Liver (tissue), 9 donors: Measurements from ENCODE around the gene YPEL3. TPM values are rescaled to one million over a fixed set of nuclear protein-coding genes. Genes with fewer than 3 reads are reported as not detected.

Source experiments
- DNase-seq: peaks from one replicate; pipeline ENCODE4 v3.0.0-alpha.2; 2017; ENCODE audit warnings: low spot score
- H3K27ac ChIP-seq, 2 donors: one replicate each; pipeline ENCODE4 v1.7.0; 2013; ENCODE audit warnings: inconsistent platforms in 2 of 2, low read length in 2 of 2, control low read depth in 1 of 2, low read depth in 1 of 2, mild to moderate bottlenecking in 1 of 2
- H3K27me3 ChIP-seq, 4 donors: one replicate each; pipeline versions ENCODE4 v1.6.1 to v1.7.0; 2013; ENCODE audit warnings: low read length in 3 of 4, inconsistent platforms in 1 of 4, mild to moderate bottlenecking in 1 of 4, moderate library complexity in 1 of 4; ENCODE audit not compliant: control insufficient read depth in 4 of 4, insufficient read depth in 4 of 4
- H3K36me3 ChIP-seq, 4 donors: one replicate each; pipeline versions ENCODE4 v1.6.1 to v1.7.0; 2013; ENCODE audit warnings: low read length in 3 of 4, mild to moderate bottlenecking in 3 of 4, low read depth in 1 of 4, moderate library complexity in 1 of 4; ENCODE audit not compliant: control insufficient read depth in 4 of 4, insufficient read depth in 3 of 4
- H3K4me1 ChIP-seq, 4 donors: one replicate each; pipeline versions ENCODE4 v1.6.1 to v1.7.0; 2013; ENCODE audit warnings: low read length in 3 of 4, mild to moderate bottlenecking in 3 of 4, moderate library complexity in 1 of 4; ENCODE audit not compliant: control insufficient read depth in 4 of 4, insufficient read depth in 4 of 4
- H3K4me3 ChIP-seq, 3 donors: one replicate each; pipeline versions ENCODE4 v1.6.1 to v1.7.0; 2013; ENCODE audit warnings: low read length in 3 of 3, control low read depth in 1 of 3, low read depth in 1 of 3, mild to moderate bottlenecking in 1 of 3
- H3K9ac ChIP-seq, 2 donors: one replicate each; pipeline ENCODE4 v1.7.0; 2013; ENCODE audit warnings: low read length in 2 of 2, mild to moderate bottlenecking in 2 of 2, moderate library complexity in 2 of 2, control low read depth in 1 of 2, low read depth in 1 of 2
- H3K9me3 ChIP-seq, 4 donors: one replicate each; pipeline versions ENCODE4 v1.6.1 to v1.7.0; 2013; ENCODE audit warnings: low read length in 3 of 4; ENCODE audit not compliant: control insufficient read depth in 4 of 4
- FOXA1 ChIP-seq: IDR thresholded peaks from 2 replicates; pipeline ENCODE4 v1.6.1; 2016; ENCODE audit warnings: antibody characterized with exemption
- FOXA2 ChIP-seq: IDR thresholded peaks from 2 replicates; pipeline ENCODE4 v1.6.1; 2016; ENCODE audit warnings: antibody characterized with exemption
- GABPA ChIP-seq, 2 donors: IDR thresholded peaks in 1 of 2; conservative IDR thresholded peaks in 1 of 2; 2 replicates each; pipeline ENCODE4 v1.6.1; 2016; ENCODE audit warnings: antibody characterized with exemption in 2 of 2, mild to moderate bottlenecking in 1 of 2, moderate library complexity in 1 of 2
- HNF4A ChIP-seq, 2 donors: conservative IDR thresholded peaks; 2 replicates each; pipeline ENCODE4 v1.6.1; 2016; ENCODE audit warnings: antibody characterized with exemption in 2 of 2, mild to moderate bottlenecking in 2 of 2
- HNF4G ChIP-seq: IDR thresholded peaks from 2 replicates; pipeline ENCODE4 v1.6.1; 2016; ENCODE audit warnings: antibody characterized with exemption
- NR2F2 ChIP-seq: IDR thresholded peaks from 2 replicates; pipeline ENCODE4 v1.6.1; 2016; ENCODE audit warnings: antibody characterized with exemption
- RAD21 ChIP-seq, 2 donors: IDR thresholded peaks; 2 replicates each; pipeline ENCODE4 v1.6.1; 2016; ENCODE audit warnings: antibody characterized with exemption in 2 of 2, mild to moderate bottlenecking in 2 of 2
- SP1 ChIP-seq: IDR thresholded peaks from 2 replicates; pipeline ENCODE4 v1.6.1; 2018; ENCODE audit warnings: antibody characterized with exemption, mild to moderate bottlenecking
- TAF1 ChIP-seq: conservative IDR thresholded peaks from 2 replicates; pipeline ENCODE4 v1.6.1; 2016; ENCODE audit warnings: antibody characterized with exemption, mild to moderate bottlenecking
- YY1 ChIP-seq: IDR thresholded peaks from 2 replicates; pipeline ENCODE4 v1.6.1; 2016; ENCODE audit warnings: antibody characterized with exemption, mild to moderate bottlenecking
- WGBS: extraction: QIAGEN DNeasy Blood & Tissue Kit; methylation state at CpG from one replicate; pipeline ENCODE4 v1.1.7; 2013; 5-methylcytosine and 5-hydroxymethylcytosine counted together
- polyA plus RNA-seq, 2 donors: library from polyadenylated mRNA; stranded (reverse) in 1 of 2; unstranded in 1 of 2; fragments of 200-250 nt in 1 of 2; fragments of >200 nt in 1 of 2; fragmentation: Nextera tagmentation in 1 of 2; extraction: Ambion mirVana in 1 of 2; gene quantifications; one replicate each; pipeline versions ENCODE4 v1.2.1 to v1.2.3, GENCODE V29; 2013 to 2015
- total RNA-seq, 2 donors: library from RNA; depleted of rRNA; stranded (reverse); fragments of >200 nt; gene quantifications; one replicate each; pipeline ENCODE4 v1.2.3, GENCODE V29; 2014
- TF ChIP-seq, protein P1 (sequence below): fragments of 150-350 bp; IDR thresholded peaks from 2 replicates; pipeline ENCODE4 v1.5.1; 2017; ENCODE audit warnings: improper control_type of control experiment, low read depth, low read length; ENCODE audit not compliant: missing input control
- TF ChIP-seq, protein P2 (sequence below): IDR thresholded peaks from 2 replicates; pipeline ENCODE4 v1.6.1; 2016; ENCODE audit warnings: antibody characterized with exemption, mild to moderate bottlenecking
- TF ChIP-seq, protein P3 (sequence below): IDR thresholded peaks from 2 replicates; pipeline ENCODE4 v1.6.1; 2016; ENCODE audit warnings: antibody characterized with exemption
- donor health status: healthy.
- donor health status: healthy.
- donor health status: healthy.
- donor health status: healthy.
- donor health status: healthy.

YPEL3 gene
- total and polyA plus RNA-seq, 4 donors: 10.5 to 42.7 (median 24.5) TPM

DNA sequence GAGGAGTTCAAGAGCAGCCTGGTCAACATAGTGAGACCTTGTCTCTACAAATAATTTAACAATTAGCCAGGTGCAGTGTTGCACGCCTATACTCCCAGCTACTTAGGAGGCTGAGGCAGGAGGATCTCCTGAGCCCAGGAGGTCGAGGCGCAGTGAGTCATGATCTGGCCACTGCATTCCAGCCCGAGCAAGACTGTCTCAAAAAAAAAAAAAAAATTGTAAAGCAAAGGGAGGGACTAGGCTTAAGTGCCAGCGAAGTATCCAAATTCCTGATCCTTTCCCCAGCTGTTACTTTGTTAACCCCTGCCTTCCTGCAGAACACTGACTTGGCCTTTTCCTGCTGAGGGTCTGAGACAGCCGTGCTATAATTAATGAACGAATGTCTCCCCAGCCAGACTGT lies 14.6 kb upstream of the YPEL3 start:
- H3K4me3 ChIP-seq: no peak overlapping the region
- WGBS: 85% methylated on average over 7 of the region's 7 CpGs
- no peak overlapping the region for H3K9ac ChIP-seq
- H3K27ac ChIP-seq: no peak overlapping the region
- H3K36me3 ChIP-seq: peaks cover 0 to 9% (median 6%) of the 10 kb centered on the region in 4 donors
- H3K27me3 ChIP-seq: no peaks in the 10 kb centered on the region
- no peak for TF ChIP-seq YY1
- H3K9me3 ChIP-seq: no peaks in the 10 kb centered on the region
- no peaks in the 10 kb centered on the region for H3K4me1 ChIP-seq
- DNase-seq: no peak

DNA sequence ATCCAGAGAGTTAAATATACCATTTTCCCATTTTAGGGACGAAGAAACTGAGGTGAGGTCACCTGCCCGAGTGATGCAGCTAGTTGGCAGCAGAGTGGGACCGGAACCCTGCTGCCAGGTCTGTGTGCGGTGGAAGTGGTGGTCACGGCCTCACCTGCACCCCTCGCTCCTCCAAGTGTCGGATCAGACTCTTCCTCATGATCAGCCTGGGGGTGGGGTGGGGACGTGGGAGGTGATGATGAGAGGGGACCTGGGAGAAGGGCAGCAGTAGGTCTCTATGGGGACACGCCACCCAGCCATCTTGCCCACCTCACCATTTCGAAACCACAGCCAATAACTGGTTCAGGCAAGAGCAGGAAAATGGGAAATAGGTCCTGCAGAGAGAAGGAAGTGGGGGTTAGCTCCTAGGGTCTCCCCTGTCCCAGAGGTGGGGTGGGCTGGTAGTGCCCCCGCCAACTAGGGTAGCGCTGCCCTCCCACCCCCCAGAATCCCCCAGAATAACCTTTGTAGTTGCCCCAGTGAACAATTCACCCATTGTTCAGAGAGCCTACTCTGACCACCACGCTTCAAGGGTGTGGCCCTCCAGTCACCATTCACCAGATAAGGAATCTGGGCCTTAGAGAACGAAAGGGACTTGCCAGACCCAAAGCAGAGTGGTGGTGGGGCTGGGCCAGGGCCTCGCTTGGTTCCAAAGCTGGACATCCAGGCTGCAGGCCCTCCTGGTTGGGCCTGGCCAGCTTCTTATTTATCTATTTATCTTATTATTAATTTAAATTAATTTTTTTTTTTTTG lies 12.2 kb upstream of the YPEL3 start:
- TF ChIP-seq HNF4A (conservative IDR thresholded peaks at IDR 0.05) (no peak), GABPA (IDR thresholded peaks at IDR 0.05 in 1 of 2, conservative IDR thresholded peaks at IDR 0.05 in 1 of 2) (no peak), FOXA1 (no peak), HNF4G (no peak), NR2F2 (no peak)
- Histone ChIP-seq H3K4me3 (no peak overlapping the region), H3K27ac (no peak overlapping the region), H3K9me3 (no peaks in the 10 kb centered on the region), H3K4me1 (no peaks in the 10 kb centered on the region), H3K27me3 (no peaks in the 10 kb centered on the region), H3K36me3 (peaks cover 0 to 13% (median 6%) of the 10 kb centered on the region in 4 donors), H3K9ac (no peak overlapping the region)
- 90% methylated on average over 15 of the region's 15 CpGs for WGBS
- no peak for DNase-seq

DNA sequence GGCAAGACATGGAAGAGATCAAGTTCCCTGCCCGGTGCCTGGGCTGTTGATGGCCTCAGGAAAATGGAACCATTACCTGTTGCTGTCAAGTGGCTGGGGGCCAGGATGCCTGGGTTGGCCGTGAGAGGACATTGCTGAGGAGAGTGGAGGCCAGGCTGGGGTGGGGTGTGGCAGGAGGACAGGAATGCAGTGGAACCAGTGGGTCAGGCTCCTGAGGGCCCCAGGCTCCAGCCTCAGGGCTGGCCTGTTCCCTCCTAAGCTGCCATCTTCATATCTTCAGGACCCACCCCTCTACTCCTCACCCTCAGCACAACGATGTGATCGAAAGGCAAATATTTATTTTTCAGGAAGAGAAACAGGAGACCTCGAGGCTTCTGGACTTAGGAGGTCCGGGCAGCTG lies 8.5 kb upstream of the YPEL3 start:
- H3K9me3 ChIP-seq: no peaks in the 10 kb centered on the region
- DNase-seq: no peak
- H3K27ac ChIP-seq: no peak overlapping the region
- peaks cover 0 to 7% (median 2%) of the 10 kb centered on the region in 4 donors for H3K36me3 ChIP-seq
- H3K4me1 ChIP-seq: no peaks in the 10 kb centered on the region
- no peaks in the 10 kb centered on the region for H3K27me3 ChIP-seq
- TF ChIP-seq, protein P1, sequence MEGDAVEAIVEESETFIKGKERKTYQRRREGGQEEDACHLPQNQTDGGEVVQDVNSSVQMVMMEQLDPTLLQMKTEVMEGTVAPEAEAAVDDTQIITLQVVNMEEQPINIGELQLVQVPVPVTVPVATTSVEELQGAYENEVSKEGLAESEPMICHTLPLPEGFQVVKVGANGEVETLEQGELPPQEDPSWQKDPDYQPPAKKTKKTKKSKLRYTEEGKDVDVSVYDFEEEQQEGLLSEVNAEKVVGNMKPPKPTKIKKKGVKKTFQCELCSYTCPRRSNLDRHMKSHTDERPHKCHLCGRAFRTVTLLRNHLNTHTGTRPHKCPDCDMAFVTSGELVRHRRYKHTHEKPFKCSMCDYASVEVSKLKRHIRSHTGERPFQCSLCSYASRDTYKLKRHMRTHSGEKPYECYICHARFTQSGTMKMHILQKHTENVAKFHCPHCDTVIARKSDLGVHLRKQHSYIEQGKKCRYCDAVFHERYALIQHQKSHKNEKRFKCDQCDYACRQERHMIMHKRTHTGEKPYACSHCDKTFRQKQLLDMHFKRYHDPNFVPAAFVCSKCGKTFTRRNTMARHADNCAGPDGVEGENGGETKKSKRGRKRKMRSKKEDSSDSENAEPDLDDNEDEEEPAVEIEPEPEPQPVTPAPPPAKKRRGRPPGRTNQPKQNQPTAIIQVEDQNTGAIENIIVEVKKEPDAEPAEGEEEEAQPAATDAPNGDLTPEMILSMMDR: no peak
- no peak for TF ChIP-seq HNF4A (conservative IDR thresholded peaks at IDR 0.05)
- TF ChIP-seq FOXA1: no peak
- TF ChIP-seq YY1: no peak
- TF ChIP-seq TAF1: no peak
- no peak overlapping the region for H3K4me3 ChIP-seq
- WGBS: 78% methylated on average over 6 of the region's 6 CpGs
- no peak overlapping the region for H3K9ac ChIP-seq

DNA sequence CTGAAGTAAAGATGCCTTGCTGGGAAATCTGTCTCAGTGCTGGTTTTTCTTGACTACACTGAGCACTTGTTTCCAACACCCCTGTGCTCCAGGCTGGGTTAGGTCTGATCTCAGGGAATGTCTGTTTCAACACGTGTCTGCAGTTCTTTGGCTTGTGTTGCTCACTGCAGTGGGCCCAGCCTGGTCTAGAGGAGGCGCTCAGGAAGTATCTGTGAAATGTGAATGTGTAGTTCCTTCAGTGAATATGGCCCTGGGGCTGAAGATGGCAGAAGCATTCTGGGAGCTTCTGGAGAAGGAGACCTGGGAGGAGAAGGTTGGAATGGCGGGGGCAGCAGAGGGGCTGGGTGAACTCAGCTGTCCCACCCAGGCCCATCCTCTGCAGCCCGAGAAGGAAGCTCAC lies 8.1 kb upstream of the YPEL3 start:
- WGBS: 92% methylated on average over 4 of the region's 4 CpGs
- H3K9ac ChIP-seq: no peak overlapping the region
- H3K36me3 ChIP-seq: peaks cover 0 to 7% (median 2%) of the 10 kb centered on the region in 4 donors
- no peak for DNase-seq
- no peaks in the 10 kb centered on the region for H3K27me3 ChIP-seq
- no peaks in the 10 kb centered on the region for H3K9me3 ChIP-seq
- H3K4me3 ChIP-seq: no peak overlapping the region
- H3K4me1 ChIP-seq: no peaks in the 10 kb centered on the region
- no peak overlapping the region for H3K27ac ChIP-seq
- TF ChIP-seq RAD21 (IDR thresholded peaks at IDR 0.05) (no peak), HNF4A (conservative IDR thresholded peaks at IDR 0.05) (no peak), TAF1 (no peak), GABPA (IDR thresholded peaks at IDR 0.05 in 1 of 2, conservative IDR thresholded peaks at IDR 0.05 in 1 of 2) (no peak), FOXA2 (no peak), SP1 (no peak), FOXA1 (no peak)
- TF ChIP-seq, protein P2, sequence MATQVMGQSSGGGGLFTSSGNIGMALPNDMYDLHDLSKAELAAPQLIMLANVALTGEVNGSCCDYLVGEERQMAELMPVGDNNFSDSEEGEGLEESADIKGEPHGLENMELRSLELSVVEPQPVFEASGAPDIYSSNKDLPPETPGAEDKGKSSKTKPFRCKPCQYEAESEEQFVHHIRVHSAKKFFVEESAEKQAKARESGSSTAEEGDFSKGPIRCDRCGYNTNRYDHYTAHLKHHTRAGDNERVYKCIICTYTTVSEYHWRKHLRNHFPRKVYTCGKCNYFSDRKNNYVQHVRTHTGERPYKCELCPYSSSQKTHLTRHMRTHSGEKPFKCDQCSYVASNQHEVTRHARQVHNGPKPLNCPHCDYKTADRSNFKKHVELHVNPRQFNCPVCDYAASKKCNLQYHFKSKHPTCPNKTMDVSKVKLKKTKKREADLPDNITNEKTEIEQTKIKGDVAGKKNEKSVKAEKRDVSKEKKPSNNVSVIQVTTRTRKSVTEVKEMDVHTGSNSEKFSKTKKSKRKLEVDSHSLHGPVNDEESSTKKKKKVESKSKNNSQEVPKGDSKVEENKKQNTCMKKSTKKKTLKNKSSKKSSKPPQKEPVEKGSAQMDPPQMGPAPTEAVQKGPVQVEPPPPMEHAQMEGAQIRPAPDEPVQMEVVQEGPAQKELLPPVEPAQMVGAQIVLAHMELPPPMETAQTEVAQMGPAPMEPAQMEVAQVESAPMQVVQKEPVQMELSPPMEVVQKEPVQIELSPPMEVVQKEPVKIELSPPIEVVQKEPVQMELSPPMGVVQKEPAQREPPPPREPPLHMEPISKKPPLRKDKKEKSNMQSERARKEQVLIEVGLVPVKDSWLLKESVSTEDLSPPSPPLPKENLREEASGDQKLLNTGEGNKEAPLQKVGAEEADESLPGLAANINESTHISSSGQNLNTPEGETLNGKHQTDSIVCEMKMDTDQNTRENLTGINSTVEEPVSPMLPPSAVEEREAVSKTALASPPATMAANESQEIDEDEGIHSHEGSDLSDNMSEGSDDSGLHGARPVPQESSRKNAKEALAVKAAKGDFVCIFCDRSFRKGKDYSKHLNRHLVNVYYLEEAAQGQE: no peak
- TF ChIP-seq, protein P1: no peak
- TF ChIP-seq, protein P3, sequence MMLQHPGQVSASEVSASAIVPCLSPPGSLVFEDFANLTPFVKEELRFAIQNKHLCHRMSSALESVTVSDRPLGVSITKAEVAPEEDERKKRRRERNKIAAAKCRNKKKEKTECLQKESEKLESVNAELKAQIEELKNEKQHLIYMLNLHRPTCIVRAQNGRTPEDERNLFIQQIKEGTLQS: no peak
